Thoracic aorta (tissue), 2 donors: ENCODE data around the gene SMARCC2. TPM values are rescaled to one million over a fixed set of nuclear protein-coding genes. Genes with fewer than 3 reads are reported as not detected.
A peak's percentile ranks its signal among the peaks of the same experiment; 100 is the strongest.

ENCODE experiments used
- ATAC-seq: fragments of 150-250 bp; one replicate; pipeline ENCODE4 v1.8.0; 2017; ENCODE audit warnings: low read depth; ENCODE audit not compliant: insufficient number of reproducible peaks, low FRiP score
- DNase-seq: peaks from one replicate; pipeline ENCODE4 v3.0.0-alpha.2; 2020; ENCODE audit warnings: low spot score
- H3K27ac ChIP-seq, 2 donors: fragments of 200-600 bp; sonication (generic); 1 replicate in 1 of 2; 2 replicates in 1 of 2; pipeline ENCODE4 v1.5.1; 2016; ENCODE audit warnings: mild to moderate bottlenecking in 2 of 2, moderate library complexity in 2 of 2
- H3K27me3 ChIP-seq: fragments of 200-600 bp; sonication (generic); replicated peaks from 2 replicates; pipeline ENCODE4 v1.6.0; 2016; ENCODE audit warnings: mild to moderate bottlenecking; ENCODE audit not compliant: insufficient read depth
- H3K36me3 ChIP-seq: fragments of 200-600 bp; sonication (generic); one replicate; pipeline ENCODE4 v1.5.1; 2016
- H3K4me1 ChIP-seq, 2 donors: fragments of 200-600 bp; sonication (generic); 1 replicate in 1 of 2; 2 replicates in 1 of 2; pipeline versions ENCODE4 v1.5.1 to v1.6.0; 2016; ENCODE audit warnings: low read depth in 2 of 2, mild to moderate bottlenecking in 1 of 2; ENCODE audit not compliant: control insufficient read depth in 1 of 2
- H3K4me3 ChIP-seq: fragments of 200-600 bp; sonication (generic); 2 replicates; pipeline ENCODE4 v1.5.1; 2016; ENCODE audit warnings: mild to moderate bottlenecking
- H3K9me3 ChIP-seq: fragments of 200-600 bp; sonication (generic); 2 replicates; pipeline ENCODE4 v1.5.1; 2016
- CTCF ChIP-seq: fragments of 200-600 bp; sonication (generic); IDR thresholded peaks from one replicate; pipeline ENCODE4 v1.5.1; 2019; ENCODE audit warnings: antibody characterized with exemption
- total RNA-seq, 2 donors: library from RNA; depleted of rRNA; stranded (reverse); fragments of >200 nt; gene quantifications; one replicate each; pipeline versions ENCODE4 v1.1.0 to v1.2.3, GENCODE V29; 2016

The SMARCC2 gene
- total RNA-seq, 2 donors from 2014 or later = 68.6 to 109 TPM

- Histone ChIP-seq H3K27ac (no peak overlapping the region), H3K27me3 (no peaks in the 10 kb centered on the region), H3K4me3 (no peak overlapping the region), H3K36me3 (peaks cover 46% of the 10 kb centered on the region), H3K4me1 (peaks cover 4 to 10% of the 10 kb centered on the region in 2 donors), H3K9me3 (no peaks in the 10 kb centered on the region)
- TF ChIP-seq CTCF = no peak
- ATAC-seq (no peak), DNase-seq (no peak)
These were observed 47.1 kb downstream of the SMARCC2 start for GRCh38 chr12:56141946-56142784.

GRCh38 chr12:56137853-56138571 is 51.3 kb downstream of the SMARCC2 start:
- H3K4me1 ChIP-seq = no peaks in the 10 kb centered on the region
- H3K36me3 ChIP-seq = peaks cover 75% of the 10 kb centered on the region
- H3K27ac ChIP-seq = no peak overlapping the region
- DNase-seq (no peak), ATAC-seq (no peak)
- TF ChIP-seq CTCF = no peak
- no peaks in the 10 kb centered on the region for H3K9me3 ChIP-seq
- H3K4me3 ChIP-seq = no peak overlapping the region
- no peaks in the 10 kb centered on the region for H3K27me3 ChIP-seq

DNA sequence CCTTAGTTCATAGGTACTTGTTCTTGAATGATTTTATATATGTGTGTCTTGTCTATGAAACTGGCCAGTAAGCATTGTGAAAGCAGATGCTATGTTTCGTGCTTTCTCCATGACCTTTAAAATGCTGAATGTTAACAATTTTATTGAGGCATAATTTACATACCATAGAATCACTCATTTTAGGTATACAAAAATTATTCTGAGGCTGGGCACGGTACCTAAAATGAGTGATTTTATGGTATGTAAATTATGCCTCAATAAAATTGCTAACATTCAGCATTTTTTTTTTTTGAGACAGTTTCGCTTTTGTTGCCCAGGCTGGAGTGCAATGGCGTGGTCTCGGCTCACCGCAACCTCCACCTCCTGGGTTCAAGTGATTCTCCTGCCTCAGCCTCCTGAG is 54.4 kb downstream of the SMARCC2 start:
- no peak overlapping the region for H3K4me3 ChIP-seq
- ATAC-seq (no peak), DNase-seq (no peak)
- peaks cover 72% of the 10 kb centered on the region for H3K36me3 ChIP-seq
- H3K27ac ChIP-seq = no peak overlapping the region
- H3K4me1 ChIP-seq = peaks cover 5 to 8% of the 10 kb centered on the region in 2 donors
- H3K9me3 ChIP-seq = no peaks in the 10 kb centered on the region
- TF ChIP-seq CTCF = no peak
- no peaks in the 10 kb centered on the region for H3K27me3 ChIP-seq

GRCh38 chr12:56130876-56131275 is 58.4 kb downstream of the SMARCC2 start:
- Histone ChIP-seq H3K27me3 (no peaks in the 10 kb centered on the region), H3K9me3 (no peaks in the 10 kb centered on the region), H3K4me1 (peaks cover 21 to 31% of the 10 kb centered on the region in 2 donors), H3K36me3 (peaks cover 45% of the 10 kb centered on the region), H3K4me3 (no peak overlapping the region), H3K27ac (peak overlapping the region; percentile 83)
- no peak for ATAC-seq
- DNase-seq = no peak
- TF ChIP-seq CTCF = no peak

GRCh38 chr12:56129942-56130495 is 59.3 kb downstream of the SMARCC2 start:
- Histone ChIP-seq H3K9me3 (no peaks in the 10 kb centered on the region), H3K4me1 (peaks cover 21 to 34% of the 10 kb centered on the region in 2 donors), H3K27ac (peak overlapping the region; percentile 83), H3K36me3 (peaks cover 38% of the 10 kb centered on the region), H3K4me3 (peak overlapping the region; percentile 80), H3K27me3 (no peaks in the 10 kb centered on the region)
- TF ChIP-seq CTCF = no peak
- no peak for DNase-seq
- ATAC-seq = no peak
